ENCODE data around the gene TECTA. TPM values are rescaled to one million over a fixed set of nuclear protein-coding genes. Genes with fewer than 3 reads are reported as not detected.
A peak's percentile ranks its signal among the peaks of the same experiment; 100 is the strongest.
"Not testable (repeated sequence)": the region's sequence is repeated elsewhere in the genome, so short reads cannot be mapped to it uniquely, and the experiment has no call there.

Gene TECTA
- total RNA-seq, 4 donors from 2014 or later, result 1.3 to 6.4 (median 3.3) TPM

DNA sequence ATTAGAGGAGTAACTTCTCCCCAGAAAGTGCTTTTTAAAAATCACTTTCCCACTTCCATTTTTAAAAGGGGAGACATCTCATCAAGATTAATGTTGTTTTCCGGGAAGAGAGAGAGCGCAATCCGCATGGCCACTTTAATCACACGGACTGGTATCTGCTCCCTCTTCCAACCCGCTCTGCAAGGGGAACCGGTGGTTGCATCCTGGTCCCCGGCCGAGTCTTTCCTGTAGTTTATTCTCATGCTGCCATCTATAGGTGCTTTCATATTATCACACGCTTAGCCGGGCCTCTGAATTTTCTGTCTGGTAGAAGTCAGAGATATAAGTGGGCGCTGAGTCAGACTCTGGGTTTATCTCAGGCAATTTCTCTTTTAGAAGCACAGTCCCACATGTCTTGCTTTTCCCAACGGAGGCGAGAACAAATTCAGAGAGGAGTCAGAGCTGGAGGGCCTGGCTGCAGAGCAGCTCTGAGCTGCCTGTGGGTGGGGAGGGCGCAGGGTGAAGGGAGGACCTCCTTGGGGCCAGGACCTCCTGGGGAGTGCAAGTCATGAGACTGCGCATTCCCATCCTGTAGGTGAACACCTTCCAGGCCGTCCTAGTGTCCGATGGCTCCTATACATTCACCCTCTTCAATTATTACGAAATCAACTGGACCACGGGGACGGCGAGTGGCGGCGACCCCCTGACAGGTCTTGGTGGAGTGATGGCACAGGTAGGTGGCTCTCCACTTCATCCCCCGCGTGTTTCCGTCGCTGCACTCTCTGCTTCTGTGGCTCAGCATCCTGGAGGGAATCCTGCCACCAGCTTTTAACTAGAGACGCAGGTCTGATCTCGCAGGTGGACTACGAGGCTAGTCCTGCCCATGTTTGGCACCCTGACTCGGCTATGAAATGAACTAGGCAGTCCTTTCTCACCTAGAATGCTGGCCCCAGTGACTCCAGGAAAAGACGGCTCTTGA lies 11.7 kb downstream of the TECTA start:
- peak; percentile 32 to 37 for DNase-seq
- no peaks in the 10 kb centered on the region for H3K36me3 ChIP-seq
- H3K4me1 ChIP-seq, result no peaks in the 10 kb centered on the region
- 53 to 63% methylated on average over 32 of the region's 32 CpGs for WGBS, 2 donors
- H3K4me3 ChIP-seq (replicated peaks in 1 of 3), result no peak overlapping the region
- intact Hi-C loops (cut with DNase I), result no loop called here
- TF ChIP-seq, protein P1, sequence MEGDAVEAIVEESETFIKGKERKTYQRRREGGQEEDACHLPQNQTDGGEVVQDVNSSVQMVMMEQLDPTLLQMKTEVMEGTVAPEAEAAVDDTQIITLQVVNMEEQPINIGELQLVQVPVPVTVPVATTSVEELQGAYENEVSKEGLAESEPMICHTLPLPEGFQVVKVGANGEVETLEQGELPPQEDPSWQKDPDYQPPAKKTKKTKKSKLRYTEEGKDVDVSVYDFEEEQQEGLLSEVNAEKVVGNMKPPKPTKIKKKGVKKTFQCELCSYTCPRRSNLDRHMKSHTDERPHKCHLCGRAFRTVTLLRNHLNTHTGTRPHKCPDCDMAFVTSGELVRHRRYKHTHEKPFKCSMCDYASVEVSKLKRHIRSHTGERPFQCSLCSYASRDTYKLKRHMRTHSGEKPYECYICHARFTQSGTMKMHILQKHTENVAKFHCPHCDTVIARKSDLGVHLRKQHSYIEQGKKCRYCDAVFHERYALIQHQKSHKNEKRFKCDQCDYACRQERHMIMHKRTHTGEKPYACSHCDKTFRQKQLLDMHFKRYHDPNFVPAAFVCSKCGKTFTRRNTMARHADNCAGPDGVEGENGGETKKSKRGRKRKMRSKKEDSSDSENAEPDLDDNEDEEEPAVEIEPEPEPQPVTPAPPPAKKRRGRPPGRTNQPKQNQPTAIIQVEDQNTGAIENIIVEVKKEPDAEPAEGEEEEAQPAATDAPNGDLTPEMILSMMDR (IDR thresholded peaks at IDR 0.05), result peak; percentile 13 to 52 (median 28)
- TF ChIP-seq POLR2A (IDR thresholded peaks at IDR 0.05), result no peak
- no peaks in the 10 kb centered on the region for H3K27me3 ChIP-seq
- no peaks in the 10 kb centered on the region for H3K9me3 ChIP-seq
- no peak overlapping the region for H3K27ac ChIP-seq

DNA sequence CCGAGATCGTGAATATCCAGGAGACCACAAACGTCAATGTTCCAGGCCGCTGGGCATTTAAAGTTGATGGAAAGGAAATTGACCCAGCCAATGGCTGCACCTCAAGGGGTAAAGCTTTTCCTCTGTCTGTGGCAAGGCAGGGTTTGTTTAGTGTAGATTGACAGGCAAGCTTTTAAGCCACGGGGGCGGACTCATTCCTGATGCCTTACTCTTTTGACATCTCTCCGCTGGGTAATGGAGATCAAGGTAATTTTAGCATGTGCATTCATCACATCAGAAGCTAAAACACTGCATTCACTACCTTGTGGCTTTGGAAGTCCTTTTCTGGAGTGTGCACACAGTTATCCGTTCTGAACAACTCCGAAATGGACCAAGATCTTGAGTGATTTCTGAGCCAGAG lies 12.6 kb downstream of the TECTA start:
- WGBS, 2 donors, result 57 to 77% methylated on average over 9 of the region's 9 CpGs
- intact Hi-C loops (cut with DNase I), result no loop called here

DNA sequence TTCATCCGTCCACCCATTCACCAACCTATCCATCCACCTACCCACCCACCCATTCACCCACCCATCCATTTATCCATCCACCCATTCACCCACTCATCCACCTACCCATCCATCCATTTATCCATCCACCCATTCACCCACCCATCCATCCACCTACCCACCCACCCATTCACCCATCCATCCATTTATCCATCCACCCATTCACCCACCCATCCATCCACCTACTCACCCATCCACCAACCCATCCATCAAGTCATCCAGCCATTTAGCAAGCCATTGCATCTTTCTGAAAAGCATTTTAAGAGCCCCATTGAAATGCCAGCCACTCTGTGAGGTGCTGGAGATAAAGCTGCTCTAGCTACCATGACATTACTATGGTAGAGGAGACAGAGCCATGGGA lies 14.0 kb downstream of the TECTA start:
- H3K36me3 ChIP-seq; H3K4me1 ChIP-seq; intact Hi-C loops (cut with DNase I); H3K27ac ChIP-seq; H3K27me3 ChIP-seq; H3K4me3 ChIP-seq (replicated peaks in 1 of 3); H3K9me3 ChIP-seq; DNase-seq: not testable (repeated sequence)
- 88 to 94% methylated on average over 1 of the region's 1 CpG for WGBS, 2 donors

More for the DNA sequence above, 12.6 kb downstream of the TECTA start:
- no peaks in the 10 kb centered on the region for H3K36me3 ChIP-seq
- no peak for TF ChIP-seq POLR2A (IDR thresholded peaks at IDR 0.05)
- TF ChIP-seq, protein P1 (IDR thresholded peaks at IDR 0.05), result no peak
- DNase-seq, result no peak
- no peak overlapping the region for H3K27ac ChIP-seq
- no peak overlapping the region for H3K4me3 ChIP-seq (replicated peaks in 1 of 3)
- no peaks in the 10 kb centered on the region for H3K4me1 ChIP-seq
- no peaks in the 10 kb centered on the region for H3K27me3 ChIP-seq
- no peaks in the 10 kb centered on the region for H3K9me3 ChIP-seq

DNA sequence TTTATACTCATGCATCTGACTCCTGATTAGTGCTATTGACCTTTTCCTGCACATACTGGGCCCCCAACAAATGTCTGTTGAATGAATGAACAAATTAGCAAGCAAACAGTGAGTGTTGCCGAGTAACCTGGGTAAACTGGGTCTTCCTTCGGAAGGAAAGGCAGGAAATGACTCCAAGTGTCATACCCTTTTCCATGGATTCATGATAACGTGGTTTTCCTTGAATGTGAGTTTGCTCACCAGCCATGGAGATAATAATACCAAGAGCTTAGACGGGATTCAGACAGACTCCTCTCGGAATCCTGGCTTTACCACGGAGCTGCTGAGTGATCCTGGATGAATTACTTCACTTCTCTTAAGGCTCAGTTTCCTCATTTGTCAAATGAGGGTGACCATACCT lies 16.7 kb downstream of the TECTA start:
- intact Hi-C loops (cut with DNase I), result no loop called here
- WGBS, 2 donors, result 68 to 70% methylated on average over 6 of the region's 6 CpGs

DNA sequence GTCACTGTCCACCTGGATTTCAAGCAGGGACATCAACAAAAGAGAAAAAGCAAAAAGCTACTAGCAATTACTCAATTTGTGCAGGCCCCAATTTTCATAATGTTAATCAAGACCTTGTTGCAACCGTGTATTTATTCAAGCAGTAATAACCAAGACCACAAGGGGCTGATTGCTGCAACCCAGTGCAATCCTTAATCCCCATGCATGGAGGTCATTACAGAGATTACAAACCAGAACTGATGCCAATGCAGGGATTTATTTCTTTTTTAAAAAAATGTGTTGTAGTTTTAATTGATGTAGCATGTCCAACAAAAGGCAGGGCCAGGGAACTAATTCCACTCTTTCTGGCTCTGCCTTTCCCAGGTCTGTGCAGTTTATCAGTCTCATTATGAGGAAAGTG lies 18.4 kb downstream of the TECTA start:
- intact Hi-C loops (cut with DNase I), result no loop called here
- no peak for DNase-seq
- Histone ChIP-seq H3K36me3 (no peaks in the 10 kb centered on the region), H3K4me3 (replicated peaks in 1 of 3) (no peak overlapping the region), H3K9me3 (no peaks in the 10 kb centered on the region), H3K27ac (no peak overlapping the region), H3K4me1 (no peaks in the 10 kb centered on the region), H3K27me3 (no peaks in the 10 kb centered on the region)
- WGBS, 2 donors, result 78 to 87% methylated on average over 1 of the region's 1 CpG
- TF ChIP-seq, protein P1 (IDR thresholded peaks at IDR 0.05), result no peak
- no peak for TF ChIP-seq POLR2A (IDR thresholded peaks at IDR 0.05)

More for the DNA sequence above, 16.7 kb downstream of the TECTA start:
- Histone ChIP-seq H3K36me3 (no peaks in the 10 kb centered on the region), H3K27ac (no peak overlapping the region), H3K4me3 (replicated peaks in 1 of 3) (no peak overlapping the region), H3K4me1 (no peaks in the 10 kb centered on the region), H3K9me3 (no peaks in the 10 kb centered on the region), H3K27me3 (no peaks in the 10 kb centered on the region)
- no peak for TF ChIP-seq POLR2A (IDR thresholded peaks at IDR 0.05)
- TF ChIP-seq, protein P1 (IDR thresholded peaks at IDR 0.05), result no peak
- no peak for DNase-seq
